GM18951 (cell line): Measurements from ENCODE around the gene MYOM3.

Source experiments
- POLR2A ChIP-seq: IDR thresholded peaks from 4 replicates; pipeline ENCODE4 v1.6.1; 2011; ENCODE audit warnings: mild to moderate bottlenecking; ENCODE audit not compliant: insufficient read length, insufficient read depth; ENCODE audit errors: extremely low read depth
- in situ Hi-C: fragments of 300-500 bp; cut with MboI; formaldehyde crosslinking; loops from one replicate; pipeline ENCODE4 v1.12.0; 2022; ENCODE audit warnings: low sequenced_read_pairs, mixed read lengths, inconsistent platforms; ENCODE audit not compliant: unreplicated experiment

MYOM3 gene

GRCh38 chr1:24127801-24128363 is 15.9 kb upstream of the MYOM3 start:
- in situ Hi-C loops = no loop called here

GRCh38 chr1:24127134-24127800 is 15.3 kb upstream of the MYOM3 start:
- no peak for TF ChIP-seq POLR2A
- in situ Hi-C loops = no loop called here

More at GRCh38 chr1:24127801-24128363, 15.9 kb upstream of the MYOM3 start:
- TF ChIP-seq POLR2A = no peak

GRCh38 chr1:24126672-24127023 is 14.7 kb upstream of the MYOM3 start:
- in situ Hi-C loops = no loop called here
- no peak for TF ChIP-seq POLR2A

- in situ Hi-C loops = no loop called here
- TF ChIP-seq POLR2A = no peak
Measured at GRCh38 chr1:24126018-24126671, 14.2 kb upstream of the MYOM3 start.

GRCh38 chr1:24125456-24125855 is 13.5 kb upstream of the MYOM3 start:
- in situ Hi-C loops = no loop called here
- no peak for TF ChIP-seq POLR2A

GRCh38 chr1:24124980-24125379 is 13.0 kb upstream of the MYOM3 start:
- in situ Hi-C loops = no loop called here

GRCh38 chr1:24123611-24124010 is 11.7 kb upstream of the MYOM3 start:
- no peak for TF ChIP-seq POLR2A
- in situ Hi-C loops = no loop called here

More at GRCh38 chr1:24124980-24125379, 13.0 kb upstream of the MYOM3 start:
- no peak for TF ChIP-seq POLR2A

GRCh38 chr1:24122776-24123175 is 10.8 kb upstream of the MYOM3 start:
- in situ Hi-C loops = no loop called here
- TF ChIP-seq POLR2A = no peak

GRCh38 chr1:24121406-24121805 is 9.5 kb upstream of the MYOM3 start:
- in situ Hi-C loops = no loop called here
- TF ChIP-seq POLR2A = no peak

- in situ Hi-C loops = no loop called here
- no peak for TF ChIP-seq POLR2A
Measured at GRCh38 chr1:24120965-24121364, 9.0 kb upstream of the MYOM3 start.

GRCh38 chr1:24119859-24120756 is 8.2 kb upstream of the MYOM3 start:
- in situ Hi-C loops = no loop called here
- TF ChIP-seq POLR2A = no peak

GRCh38 chr1:24119489-24119858 is 7.5 kb upstream of the MYOM3 start:
- no peak for TF ChIP-seq POLR2A
- in situ Hi-C loops = no loop called here
